Erythroblast (primary cell): ENCODE results near the gene PRKAR1B.

ENCODE experiments used
- GATA1 ChIP-seq: IDR thresholded peaks from 2 replicates; pipeline ENCODE4 v1.6.1; 2011; ENCODE audit warnings: low read depth, mild to moderate bottlenecking, control low read depth, low read length, moderate library complexity
- POLR2A ChIP-seq: IDR thresholded peaks from 2 replicates; pipeline ENCODE4 v1.6.1; 2011; ENCODE audit warnings: mild to moderate bottlenecking, low read length

DNA sequence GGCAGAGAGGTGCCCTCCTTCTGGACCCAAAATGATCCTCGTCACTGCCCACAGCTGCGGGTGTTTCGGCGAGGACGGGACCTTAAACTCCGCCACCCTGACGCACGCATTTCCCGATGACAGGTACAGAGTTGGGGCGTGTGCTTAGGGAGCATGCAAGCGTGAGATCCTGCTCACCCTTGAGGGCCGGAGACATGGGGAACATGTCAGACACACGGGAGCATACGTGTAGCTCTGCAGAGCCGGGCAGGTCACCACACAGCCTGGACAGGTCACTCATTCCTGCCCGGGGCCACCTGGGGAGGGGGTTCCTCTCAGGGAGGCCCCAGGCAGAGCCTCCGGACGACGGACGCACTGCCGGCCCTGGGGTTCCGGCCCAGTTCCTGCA is 149.8 kb downstream of the PRKAR1B start:
- TF ChIP-seq POLR2A (no peak), GATA1 (no peak)
